GM12891 (cell line): ENCODE results near the gene C11orf21.

ENCODE experiments used
- POLR2AphosphoS5 ChIP-seq: IDR thresholded peaks from 2 replicates; pipeline ENCODE4 v1.6.1; 2011; ENCODE audit warnings: low read depth, low read length, control low read depth
- POU2F2 ChIP-seq: IDR thresholded peaks from 2 replicates; pipeline ENCODE4 v1.6.1; 2011; ENCODE audit warnings: low read depth, mild to moderate bottlenecking, control low read depth, low read length, moderate library complexity
- TAF1 ChIP-seq: IDR thresholded peaks from 2 replicates; pipeline ENCODE4 v1.6.1; 2011; ENCODE audit warnings: low read depth, low read length, control low read depth

GRCh38 chr11:2273771-2274170 is 27.9 kb downstream of the C11orf21 start:
- TF ChIP-seq TAF1 (no peak), POLR2AphosphoS5 (no peak), POU2F2 (no peak)
